IMR-90 (cell line): ENCODE data around the gene THRAP3.

Source experiments
- CEBPB ChIP-seq: IDR thresholded peaks from 2 replicates; pipeline ENCODE4 v1.6.1; 2012; ENCODE audit warnings: low read depth, low read length, improper control_type of control experiment
- CTCF ChIP-seq: conservative IDR thresholded peaks from 2 replicates; pipeline ENCODE4 v1.5.1; 2012; ENCODE audit warnings: mild to moderate bottlenecking, low read depth, low read length, improper control_type of control experiment
- MXI1 ChIP-seq: IDR thresholded peaks from 2 replicates; pipeline ENCODE4 v1.6.1; 2012; ENCODE audit warnings: low read depth, mild to moderate bottlenecking, low read length, moderate library complexity, borderline replicate concordance
- POLR2A ChIP-seq: IDR thresholded peaks from 2 replicates; pipeline ENCODE4 v1.6.1; 2012; ENCODE audit warnings: mild to moderate bottlenecking, low read depth, low read length
- RFX5 ChIP-seq: IDR thresholded peaks from 2 replicates; pipeline ENCODE4 v1.8.0; 2012; ENCODE audit warnings: low read depth, mild to moderate bottlenecking, low read length, moderate library complexity
- SMC3 ChIP-seq: fragments of 150-350 bp; IDR thresholded peaks from 2 replicates; pipeline ENCODE4 v1.6.1; 2016; ENCODE audit warnings: low read depth, mild to moderate bottlenecking, antibody characterized with exemption, low read length, moderate library complexity

DNA sequence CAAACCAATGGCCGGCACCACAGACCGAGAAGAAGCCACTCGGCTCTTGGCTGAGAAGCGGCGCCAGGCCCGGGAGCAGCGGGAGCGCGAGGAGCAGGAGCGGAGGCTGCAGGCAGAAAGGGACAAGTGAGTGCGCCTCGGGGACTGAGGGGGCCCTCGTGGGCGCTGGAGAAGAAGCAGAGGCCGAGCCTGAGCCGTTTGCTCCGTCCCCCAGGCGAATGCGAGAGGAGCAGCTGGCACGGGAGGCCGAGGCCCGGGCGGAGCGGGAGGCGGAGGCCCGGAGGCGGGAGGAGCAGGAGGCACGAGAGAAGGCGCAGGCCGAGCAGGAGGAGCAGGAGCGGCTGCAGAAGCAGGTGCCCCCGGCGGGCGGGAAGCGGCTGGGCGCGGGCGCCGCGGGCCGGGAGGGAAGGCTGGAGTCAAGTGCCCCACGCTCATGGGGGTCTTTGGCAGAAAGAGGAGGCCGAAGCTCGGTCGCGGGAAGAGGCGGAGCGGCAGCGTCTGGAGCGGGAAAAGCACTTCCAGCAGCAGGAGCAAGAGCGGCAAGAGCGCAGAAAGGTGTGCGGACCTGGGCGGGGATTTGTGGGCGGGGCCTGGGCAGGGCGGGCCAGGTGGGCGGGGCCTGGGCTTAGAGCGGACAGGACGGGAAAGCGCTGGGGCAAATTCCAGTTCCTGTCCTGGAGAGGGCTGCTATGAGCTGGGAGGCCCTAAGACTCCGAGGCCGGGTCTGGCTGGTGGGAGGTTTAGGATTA lies 45.6 kb upstream of the THRAP3 start:
- TF ChIP-seq CTCF (no peak), RFX5 (no peak), POLR2A (no peak), CEBPB (no peak), MXI1 (no peak), SMC3 (no peak)
